ENCODE results near the gene OPCML.

The OPCML gene

DNA sequence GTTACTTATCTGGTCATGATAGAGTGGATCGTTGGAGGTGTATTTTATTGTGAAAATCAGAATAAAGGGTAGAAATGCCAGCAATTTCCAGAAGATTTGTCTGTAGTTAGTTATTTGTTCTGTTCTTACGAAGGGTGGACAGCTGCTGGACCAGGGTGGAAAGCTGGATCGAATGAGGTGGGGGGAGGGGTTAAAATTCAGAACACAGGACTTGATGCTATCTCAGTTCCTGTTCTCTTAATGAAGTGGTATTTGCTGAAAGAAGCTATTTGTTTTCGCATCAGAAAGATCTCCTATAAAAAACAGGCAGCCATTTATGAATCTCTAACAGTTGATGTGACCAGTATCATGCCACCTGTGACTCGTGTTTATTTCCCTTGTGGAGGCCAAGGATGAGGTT lies 556.2 kb downstream of the OPCML start:
- DNase-seq = no peak

GRCh38 chr11:132973686-132974085 lies 558.6 kb downstream of the OPCML start:
- no peak for DNase-seq

DNA sequence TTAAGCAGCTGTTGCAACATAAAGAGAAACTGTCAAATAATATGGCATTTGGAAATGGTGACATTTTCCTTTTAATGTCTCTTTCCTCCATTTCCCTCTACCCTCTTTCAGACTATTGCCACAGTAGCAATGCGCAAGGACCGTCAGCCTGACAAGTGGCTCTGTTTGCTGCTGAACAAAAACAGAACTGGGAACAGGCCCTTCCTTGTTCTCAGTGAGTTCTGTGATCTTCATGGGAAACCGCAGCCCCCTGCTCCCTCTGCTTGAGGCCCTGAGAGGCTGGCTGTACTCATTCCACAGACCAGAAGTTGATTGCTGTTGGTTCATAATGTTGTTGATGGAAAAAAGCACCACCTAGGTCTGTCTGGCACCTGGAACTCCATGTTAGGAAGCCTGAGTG lies 559.7 kb downstream of the OPCML start:
- DNase-seq = no peak

DNA sequence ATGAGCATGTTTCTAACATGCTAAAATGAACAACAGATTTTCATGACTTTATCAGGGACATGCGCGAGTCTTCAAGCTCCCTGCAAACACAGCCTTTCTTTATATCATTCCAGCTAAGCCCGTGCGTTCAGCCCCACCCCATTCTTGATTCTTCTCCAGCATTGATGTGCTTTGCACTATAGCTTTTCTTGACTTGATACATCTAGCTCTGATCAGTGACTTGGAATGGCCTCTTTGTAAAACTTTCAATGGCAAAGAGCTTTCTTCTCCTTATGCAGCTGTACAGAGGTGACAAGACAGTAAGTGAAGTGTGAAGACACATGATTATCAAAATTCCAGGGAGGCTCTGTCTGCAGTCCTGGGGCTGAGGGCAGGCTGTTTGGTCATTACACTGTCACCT lies 561.0 kb downstream of the OPCML start:
- DNase-seq = no peak

- no peak for DNase-seq
These were observed 562.4 kb downstream of the OPCML start for GRCh38 chr11:132969892-132970291.

GRCh38 chr11:132962041-132962440 lies 570.3 kb downstream of the OPCML start:
- peak; percentile 88 for DNase-seq

DNA sequence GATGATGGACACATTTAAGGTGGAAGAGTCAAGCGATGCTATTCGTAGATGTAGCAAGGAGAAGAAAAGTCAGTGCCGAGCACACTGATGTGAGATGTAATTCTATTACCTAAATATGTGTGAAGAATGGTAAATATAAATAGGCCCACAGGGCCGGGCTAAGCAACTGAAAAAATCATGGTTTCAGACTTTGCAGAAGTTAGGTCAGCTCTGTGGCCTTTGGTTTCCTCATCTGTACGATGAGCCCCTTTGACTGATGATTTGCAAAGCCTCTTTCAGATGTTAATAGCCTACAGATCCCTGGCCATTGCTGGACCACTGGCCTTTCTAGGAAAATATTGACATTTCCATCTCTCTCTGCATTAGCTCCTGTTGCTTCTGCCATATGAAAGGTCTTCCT lies 570.8 kb downstream of the OPCML start:
- DNase-seq = no peak

GRCh38 chr11:132960273-132961078 lies 571.8 kb downstream of the OPCML start:
- DNase-seq = no peak

DNA sequence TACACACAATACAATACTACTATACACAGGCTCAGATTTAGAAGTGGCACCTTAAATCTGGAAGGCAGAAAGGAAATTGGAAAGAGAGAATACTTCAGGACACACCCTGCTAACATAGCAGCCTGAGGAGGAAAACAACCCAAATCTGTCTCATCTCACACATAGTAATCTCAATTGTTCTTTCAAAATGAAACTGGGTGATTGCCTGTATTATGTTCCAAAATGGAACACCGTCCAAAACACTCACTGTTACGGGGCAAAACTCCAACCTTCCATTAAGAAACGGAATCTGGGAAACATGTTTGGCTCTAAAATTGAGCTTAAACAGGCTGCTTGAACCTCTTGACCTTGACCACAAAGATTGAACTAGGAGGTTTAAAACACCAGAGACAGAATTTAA lies 572.6 kb downstream of the OPCML start:
- DNase-seq = no peak

DNA sequence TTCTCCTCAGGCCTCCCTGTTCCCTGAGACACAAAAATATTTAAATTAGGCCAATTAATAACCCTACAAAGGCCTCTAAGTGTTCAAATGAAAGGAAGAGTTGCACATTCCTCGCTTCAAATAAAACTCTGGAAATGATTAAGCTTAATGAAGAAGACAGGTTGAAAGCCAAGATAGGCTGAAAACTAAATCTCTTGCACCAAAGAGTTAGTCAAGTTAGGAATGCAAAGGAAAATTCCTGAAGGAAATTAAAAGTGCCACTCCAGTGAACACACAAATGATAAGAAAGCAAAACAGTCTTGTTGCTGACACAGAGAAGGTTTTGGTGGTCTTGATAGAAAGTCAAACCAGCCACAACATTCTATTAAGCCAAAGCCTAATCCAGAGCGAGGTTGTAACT lies 574.4 kb downstream of the OPCML start:
- no peak for DNase-seq

GRCh38 chr11:132948252-132948651 lies 584.0 kb downstream of the OPCML start:
- no peak for DNase-seq

GRCh38 chr11:132944569-132944944 lies 587.7 kb downstream of the OPCML start:
- no peak for DNase-seq

DNA sequence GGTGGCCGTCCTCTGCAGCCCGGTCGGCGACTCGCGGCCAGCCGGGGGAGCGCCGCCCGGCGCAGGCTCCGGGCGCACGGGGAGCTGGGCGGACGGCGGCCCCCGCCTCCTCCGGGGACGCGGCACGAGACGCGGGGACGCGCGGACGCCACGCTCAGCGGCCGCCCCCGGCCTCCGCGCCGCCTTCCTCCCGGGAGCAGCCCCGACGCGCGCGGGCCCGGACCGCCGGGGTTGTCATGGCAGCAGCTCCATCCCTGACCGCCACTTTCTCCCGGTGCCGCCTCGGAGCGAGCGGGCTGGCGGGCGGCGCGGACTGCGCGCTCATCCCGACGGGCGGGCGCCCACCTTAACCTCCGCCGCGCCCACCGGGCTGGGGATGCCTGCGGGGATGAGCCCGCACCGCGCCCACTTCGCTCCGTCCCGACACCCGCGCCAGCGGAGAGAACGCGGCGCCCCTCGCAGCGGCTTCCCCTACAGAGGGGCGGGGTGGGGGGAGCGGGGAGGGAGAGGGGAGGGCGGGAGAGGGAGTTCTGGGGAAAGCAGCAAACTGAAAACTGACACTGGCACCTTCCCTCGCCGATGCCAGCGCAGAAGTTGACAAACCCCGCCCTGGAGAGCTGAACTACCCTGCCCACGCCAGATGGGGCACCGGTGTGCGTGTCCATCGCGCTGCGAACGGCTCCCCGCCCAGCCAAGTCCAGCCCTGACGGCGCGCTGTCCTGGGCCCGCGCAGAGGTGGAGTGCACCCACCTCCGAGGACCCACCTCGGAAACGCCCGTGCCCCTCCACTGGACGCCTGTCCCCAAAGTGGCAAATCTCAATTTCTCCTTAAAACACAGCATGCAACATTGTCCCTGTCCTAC lies 588.4 kb downstream of the OPCML start:
- peak; percentile 17 for DNase-seq

- DNase-seq = no peak
These were observed 589.0 kb downstream of the OPCML start for GRCh38 chr11:132943357-132943705.

DNA sequence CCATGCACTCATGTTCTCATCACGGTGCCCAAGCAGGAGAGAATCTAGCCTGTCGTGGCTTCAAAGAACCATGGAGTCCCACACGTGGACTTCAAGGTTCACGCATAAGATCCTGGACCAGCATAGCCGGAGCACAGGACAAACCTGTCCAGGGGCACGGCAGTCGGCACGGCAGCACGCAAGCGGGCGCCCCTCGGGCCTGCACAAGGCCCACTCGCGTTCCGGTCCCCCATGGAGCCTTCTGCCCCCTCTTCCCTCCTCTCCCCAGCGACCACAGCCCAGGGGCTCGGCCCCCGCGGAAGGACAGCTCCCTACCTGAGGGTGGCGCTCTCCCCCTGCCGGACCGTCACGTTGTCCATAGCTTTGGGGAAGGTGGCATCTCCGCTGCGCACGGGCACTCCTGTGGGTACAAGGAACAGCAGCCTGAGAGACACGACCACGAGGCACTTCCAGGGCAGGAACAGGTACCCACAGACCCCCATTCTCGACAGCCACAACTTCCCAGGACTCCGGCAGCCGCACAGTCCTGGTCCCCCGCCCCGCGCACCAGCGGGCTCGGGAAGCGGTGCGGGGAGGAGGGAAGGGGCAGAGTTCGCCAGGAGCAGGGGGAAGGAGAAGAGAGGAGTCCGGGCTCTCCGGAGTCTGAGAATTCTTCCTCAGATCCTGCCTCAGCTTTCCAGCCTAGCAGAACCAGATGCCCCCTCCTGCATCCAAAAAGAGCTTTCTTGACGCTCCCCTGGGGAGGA lies 589.5 kb downstream of the OPCML start:
- DNase-seq = no peak

GRCh38 chr11:132941761-132942160 lies 590.5 kb downstream of the OPCML start:
- DNase-seq = no peak

GRCh38 chr11:132941024-132941646 lies 591.2 kb downstream of the OPCML start:
- peak; percentile 50 for DNase-seq

GRCh38 chr11:132937016-132937415 lies 595.3 kb downstream of the OPCML start:
- no peak for DNase-seq

DNA sequence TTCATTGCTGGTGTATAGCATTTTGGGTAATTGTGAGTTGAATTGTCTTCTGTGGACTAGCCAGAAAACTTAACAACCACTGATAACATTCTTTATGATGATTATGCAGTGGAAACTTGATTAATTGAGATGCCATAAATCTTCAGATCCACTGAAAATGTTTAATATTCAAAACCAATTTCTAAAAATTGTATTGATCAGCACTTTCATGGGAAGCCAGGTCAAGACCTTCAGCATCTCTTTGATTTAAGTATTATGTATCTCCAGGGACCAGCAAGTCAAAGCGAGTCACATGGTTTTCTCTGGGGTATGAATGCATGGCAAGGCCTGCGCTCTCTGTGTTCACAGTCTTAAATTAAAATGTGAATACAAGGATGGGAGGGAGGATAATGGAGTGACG lies 596.9 kb downstream of the OPCML start:
- DNase-seq = no peak

DNA sequence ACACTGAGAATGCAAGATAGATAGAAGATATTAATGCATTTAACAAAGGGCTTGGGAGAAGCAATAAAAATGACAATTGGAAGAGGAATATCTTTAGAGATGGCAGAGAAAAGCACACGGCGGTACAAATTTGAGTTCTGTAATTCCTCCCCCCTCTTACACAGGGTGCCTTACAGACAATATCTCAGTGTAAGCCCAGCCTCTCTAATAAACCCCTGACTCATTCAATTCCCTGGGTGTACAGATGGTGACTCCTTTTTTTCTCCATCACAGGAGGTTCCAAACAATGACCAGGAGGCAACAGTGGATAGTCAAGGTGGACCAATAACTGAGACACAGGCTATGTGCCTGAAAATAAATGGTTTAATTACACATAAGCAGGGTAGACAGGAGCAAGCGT lies 598.6 kb downstream of the OPCML start:
- DNase-seq = no peak

GRCh38 chr11:132925825-132926469 lies 606.4 kb downstream of the OPCML start:
- no peak for DNase-seq

GRCh38 chr11:132921597-132921996 lies 610.7 kb downstream of the OPCML start:
- no peak for DNase-seq

Measured in fibroblast of skin of back (primary cell).